DOHH2 (cell line): ENCODE measurements around the gene SYT7.

Experiments used
- CTCF ChIP-seq: fragments of 200-600 bp; sonication (generic); IDR thresholded peaks from one replicate; pipeline ENCODE4 v1.5.1; 2014; ENCODE audit warnings: antibody characterized with exemption, mild to moderate bottlenecking, low read depth, low read length; ENCODE audit not compliant: poor library complexity, severe bottlenecking
- EZH2phosphoT487 ChIP-seq: fragments of 200-600 bp; sonication (generic); IDR thresholded peaks from 2 replicates; pipeline ENCODE4 v1.6.1; 2017; ENCODE audit warnings: borderline replicate concordance, mild to moderate bottlenecking, antibody characterized with exemption, low read length, moderate library complexity, mixed read lengths

- no peak for TF ChIP-seq EZH2phosphoT487
- TF ChIP-seq CTCF, result no peak
Observed at GRCh38 chr11:61587951-61588727, 7.3 kb upstream of the SYT7 start.
